22Rv1 (cell line): ENCODE results near the gene DGUOK.

Source experiments
- ZFX ChIP-seq: fragments of 450-650 bp; IDR thresholded peaks from 2 replicates; pipeline ENCODE4 v1.6.1; 2017; ENCODE audit warnings: antibody characterized with exemption, borderline replicate concordance
- TF ChIP-seq, protein P1 (sequence below): fragments of 450-650 bp; IDR thresholded peaks from 2 replicates; pipeline ENCODE4 v1.5.1; 2017; ENCODE audit warnings: mild to moderate bottlenecking

GRCh38 chr2:73972846-73973245 lies 46.2 kb downstream of the DGUOK start:
- TF ChIP-seq, protein P1, sequence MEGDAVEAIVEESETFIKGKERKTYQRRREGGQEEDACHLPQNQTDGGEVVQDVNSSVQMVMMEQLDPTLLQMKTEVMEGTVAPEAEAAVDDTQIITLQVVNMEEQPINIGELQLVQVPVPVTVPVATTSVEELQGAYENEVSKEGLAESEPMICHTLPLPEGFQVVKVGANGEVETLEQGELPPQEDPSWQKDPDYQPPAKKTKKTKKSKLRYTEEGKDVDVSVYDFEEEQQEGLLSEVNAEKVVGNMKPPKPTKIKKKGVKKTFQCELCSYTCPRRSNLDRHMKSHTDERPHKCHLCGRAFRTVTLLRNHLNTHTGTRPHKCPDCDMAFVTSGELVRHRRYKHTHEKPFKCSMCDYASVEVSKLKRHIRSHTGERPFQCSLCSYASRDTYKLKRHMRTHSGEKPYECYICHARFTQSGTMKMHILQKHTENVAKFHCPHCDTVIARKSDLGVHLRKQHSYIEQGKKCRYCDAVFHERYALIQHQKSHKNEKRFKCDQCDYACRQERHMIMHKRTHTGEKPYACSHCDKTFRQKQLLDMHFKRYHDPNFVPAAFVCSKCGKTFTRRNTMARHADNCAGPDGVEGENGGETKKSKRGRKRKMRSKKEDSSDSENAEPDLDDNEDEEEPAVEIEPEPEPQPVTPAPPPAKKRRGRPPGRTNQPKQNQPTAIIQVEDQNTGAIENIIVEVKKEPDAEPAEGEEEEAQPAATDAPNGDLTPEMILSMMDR = no peak
- TF ChIP-seq ZFX = no peak
